GM23248 (cell line): ENCODE measurements around the gene ZDHHC22. TPM values are rescaled to one million over a fixed set of nuclear protein-coding genes. Genes with fewer than 3 reads are reported as not detected.

Experiments
- DNase-seq: peaks from one replicate; pipeline ENCODE4 v3.0.0-alpha.2; 2015
- H2AFZ ChIP-seq: fragments of 200-600 bp; sonication (generic); 2 replicates; pipeline ENCODE4 v1.6.1; 2016; ENCODE audit warnings: antibody characterized with exemption
- H3F3A ChIP-seq: fragments of 200-600 bp; sonication (generic); 2 replicates; pipeline ENCODE4 v1.6.1; 2016; ENCODE audit warnings: mild to moderate bottlenecking, antibody characterized with exemption, mixed run types; ENCODE audit not compliant: insufficient read depth
- H3K27ac ChIP-seq: fragments of 200-600 bp; sonication (generic); 2 replicates; pipeline ENCODE4 v1.5.1; 2016; ENCODE audit warnings: mild to moderate bottlenecking
- H3K27me3 ChIP-seq: fragments of 200-600 bp; sonication (generic); replicated peaks from 2 replicates; pipeline ENCODE4 v1.6.1; 2016; ENCODE audit warnings: mild to moderate bottlenecking; ENCODE audit not compliant: insufficient read depth
- H3K36me3 ChIP-seq: fragments of 200-600 bp; sonication (generic); 2 replicates; pipeline ENCODE4 v1.6.1; 2016; ENCODE audit warnings: low read depth, mild to moderate bottlenecking
- H3K4me1 ChIP-seq: fragments of 200-600 bp; sonication (generic); 2 replicates; pipeline ENCODE4 v1.6.1; 2016; ENCODE audit warnings: mild to moderate bottlenecking; ENCODE audit not compliant: insufficient read depth
- H3K4me2 ChIP-seq: fragments of 200-600 bp; sonication (generic); one replicate; pipeline ENCODE4 v1.6.1; 2016; ENCODE audit warnings: mild to moderate bottlenecking; ENCODE audit not compliant: unreplicated experiment
- H3K4me3 ChIP-seq: fragments of 200-600 bp; sonication (generic); 2 replicates; pipeline ENCODE4 v1.5.1; 2016; ENCODE audit warnings: mild to moderate bottlenecking
- H3K79me2 ChIP-seq: fragments of 200-600 bp; sonication (generic); 2 replicates; pipeline ENCODE4 v1.6.1; 2016; ENCODE audit warnings: mild to moderate bottlenecking; ENCODE audit not compliant: insufficient read depth
- H3K9ac ChIP-seq: fragments of 200-600 bp; sonication (generic); 2 replicates; pipeline ENCODE4 v1.6.1; 2016; ENCODE audit warnings: mild to moderate bottlenecking
- H3K9me2 ChIP-seq: fragments of 200-600 bp; sonication (generic); 2 replicates; pipeline ENCODE4 v1.6.1; 2016; ENCODE audit warnings: mixed run types, mild to moderate bottlenecking, moderate library complexity; ENCODE audit not compliant: insufficient read depth
- H3K9me3 ChIP-seq: fragments of 200-600 bp; sonication (generic); one replicate; pipeline ENCODE4 v1.6.1; 2017; ENCODE audit warnings: low read depth
- H4K20me1 ChIP-seq: fragments of 200-600 bp; sonication (generic); 2 replicates; pipeline ENCODE4 v1.6.0; 2016; ENCODE audit not compliant: insufficient read depth
- EZH2 ChIP-seq: fragments of 200-600 bp; sonication (generic); IDR thresholded peaks from 2 replicates; pipeline ENCODE4 v1.6.1; 2018; ENCODE audit warnings: antibody characterized with exemption, mild to moderate bottlenecking; ENCODE audit not compliant: insufficient read depth, poor library complexity, severe bottlenecking
- EZH2phosphoT487 ChIP-seq: fragments of 200-600 bp; sonication (generic); IDR thresholded peaks from 2 replicates; pipeline ENCODE4 v1.6.1; 2018; ENCODE audit warnings: antibody characterized with exemption, moderate library complexity, mild to moderate bottlenecking, low read depth; ENCODE audit not compliant: insufficient read depth
- WGBS, 2 experiments: methylation state at CpG; one replicate each; pipeline ENCODE4 v1.1.6; 2015 to 2017; ENCODE audit warnings: low lambda C conversion rate in 2 of 2, low coverage in 1 of 2; ENCODE audit errors: missing lambda C conversion rate in 2 of 2; 5-methylcytosine and 5-hydroxymethylcytosine counted together
- in situ Hi-C: fragments of 300-500 bp; cut with MboI; formaldehyde crosslinking; loops from 2 replicates; pipeline ENCODE4 v1.15.0; 2020
- polyA plus RNA-seq: library from polyadenylated mRNA; unstranded; fragments of >200 nt; fragmentation: Nextera tagmentation; extraction: Ambion mirVana; gene quantifications from 2 replicates; pipeline ENCODE4 v1.2.1, GENCODE V29; 2016
- total RNA-seq: library from RNA; depleted of rRNA; stranded (reverse); fragments of >200 nt; shearing (Covaris generic); gene quantifications from 2 replicates; pipeline ENCODE4 v1.2.3, GENCODE V29; 2014

ZDHHC22 gene
- total and polyA plus RNA-seq, 2 experiments from 2014 or later = not detected

- 37 to 47% methylated on average over 8 of the region's 8 CpGs for WGBS, 2 experiments
- in situ Hi-C loops = no loop called here
- Histone ChIP-seq H3K4me3 (no peak overlapping the region), H3K9me2 (no peaks in the 10 kb centered on the region), H3F3A (no peaks in the 10 kb centered on the region), H2AFZ (no peak overlapping the region), H4K20me1 (no peaks in the 10 kb centered on the region), H3K79me2 (no peaks in the 10 kb centered on the region), H3K4me1 (no peaks in the 10 kb centered on the region), H3K27ac (no peak overlapping the region), H3K9ac (no peak overlapping the region), H3K27me3 (peaks cover 39% of the 10 kb centered on the region), H3K36me3 (no peaks in the 10 kb centered on the region), H3K9me3 (no peaks in the 10 kb centered on the region), H3K4me2 (no peak overlapping the region)
- no peak for DNase-seq
- no peak for TF ChIP-seq EZH2
- TF ChIP-seq EZH2phosphoT487 = no peak
Observed at GRCh38 chr14:77148510-77149231, 7.1 kb upstream of the ZDHHC22 start.

GRCh38 chr14:77145975-77146740 lies 4.6 kb upstream of the ZDHHC22 start:
- in situ Hi-C loops = no loop called here
- TF ChIP-seq EZH2phosphoT487 (no peak), EZH2 (no peak)
- 3% methylated on average over 10 of the region's 10 CpGs for WGBS, 2 experiments
- Histone ChIP-seq H3K9ac (no peak overlapping the region), H3K36me3 (no peaks in the 10 kb centered on the region), H3K79me2 (no peaks in the 10 kb centered on the region), H3K4me2 (no peak overlapping the region), H3K27ac (no peak overlapping the region), H3K4me1 (no peaks in the 10 kb centered on the region), H4K20me1 (no peaks in the 10 kb centered on the region), H3K27me3 (peaks cover 62% of the 10 kb centered on the region), H3K9me3 (no peaks in the 10 kb centered on the region), H3F3A (no peaks in the 10 kb centered on the region), H3K4me3 (no peak overlapping the region), H3K9me2 (no peaks in the 10 kb centered on the region), H2AFZ (no peak overlapping the region)
- DNase-seq = no peak

- in situ Hi-C loops = no loop called here
Observed at GRCh38 chr14:77144412-77145115, 3.0 kb upstream of the ZDHHC22 start.

GRCh38 chr14:77143071-77143470 lies 1.5 kb upstream of the ZDHHC22 start:
- in situ Hi-C loops = no loop called here
- no peak overlapping the region for H3K4me2 ChIP-seq
- no peaks in the 10 kb centered on the region for H3K9me3 ChIP-seq
- H3K9me2 ChIP-seq = no peaks in the 10 kb centered on the region
- no peaks in the 10 kb centered on the region for H3F3A ChIP-seq
- H3K79me2 ChIP-seq = no peaks in the 10 kb centered on the region
- no peak overlapping the region for H3K4me3 ChIP-seq
- no peak overlapping the region for H2AFZ ChIP-seq
- DNase-seq = no peak
- H3K27ac ChIP-seq = no peak overlapping the region
- TF ChIP-seq EZH2 = no peak
- no peak for TF ChIP-seq EZH2phosphoT487
- H3K27me3 ChIP-seq = peaks cover 91% of the 10 kb centered on the region
- WGBS, 2 experiments = 0 to 1% methylated on average over 4 of the region's 4 CpGs
- H4K20me1 ChIP-seq = no peaks in the 10 kb centered on the region
- H3K36me3 ChIP-seq = no peaks in the 10 kb centered on the region
- no peak overlapping the region for H3K9ac ChIP-seq
- no peaks in the 10 kb centered on the region for H3K4me1 ChIP-seq

More at GRCh38 chr14:77144412-77145115, 3.0 kb upstream of the ZDHHC22 start:
- H3K9me3 ChIP-seq = no peaks in the 10 kb centered on the region
- TF ChIP-seq EZH2 (no peak), EZH2phosphoT487 (no peak)
- 21 to 26% methylated on average over 4 of the region's 4 CpGs for WGBS, 2 experiments
- H4K20me1 ChIP-seq = no peaks in the 10 kb centered on the region
- DNase-seq = no peak
- no peak overlapping the region for H3K4me2 ChIP-seq
- H3K79me2 ChIP-seq = no peaks in the 10 kb centered on the region
- H3K36me3 ChIP-seq = no peaks in the 10 kb centered on the region
- no peaks in the 10 kb centered on the region for H3K9me2 ChIP-seq
- no peak overlapping the region for H2AFZ ChIP-seq
- H3K4me1 ChIP-seq = no peaks in the 10 kb centered on the region
- H3F3A ChIP-seq = no peaks in the 10 kb centered on the region
- no peak overlapping the region for H3K27ac ChIP-seq
- H3K27me3 ChIP-seq = peaks cover 77% of the 10 kb centered on the region
- no peak overlapping the region for H3K4me3 ChIP-seq
- no peak overlapping the region for H3K9ac ChIP-seq
